ENCODE data around the gene GPHA2.
A peak's percentile ranks its signal among the peaks of the same experiment; 100 is the strongest.

GPHA2 gene

DNA sequence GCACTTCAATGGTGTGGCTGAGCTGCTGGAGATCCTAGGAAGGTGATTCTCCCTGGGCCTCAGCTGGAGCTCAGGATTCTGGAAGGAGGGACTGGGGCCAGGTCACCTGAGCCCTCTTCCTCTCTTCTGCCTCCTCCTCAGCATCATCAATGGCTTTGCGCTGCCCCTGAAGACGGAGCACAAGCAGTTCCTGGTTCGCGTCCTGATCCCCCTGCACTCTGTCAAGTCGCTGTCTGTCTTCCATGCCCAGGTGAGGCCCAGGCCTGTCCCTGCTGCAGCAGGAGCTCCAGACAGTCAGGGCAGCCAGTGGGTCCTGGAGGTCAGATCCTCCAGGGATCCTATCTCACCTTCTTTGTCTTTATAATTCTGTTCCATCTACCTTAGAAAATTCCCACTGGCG is 5.4 kb downstream of the GPHA2 start:
- DNase-seq (ENCODE audit: low read depth), result no peak
- TF ChIP-seq, protein P1, sequence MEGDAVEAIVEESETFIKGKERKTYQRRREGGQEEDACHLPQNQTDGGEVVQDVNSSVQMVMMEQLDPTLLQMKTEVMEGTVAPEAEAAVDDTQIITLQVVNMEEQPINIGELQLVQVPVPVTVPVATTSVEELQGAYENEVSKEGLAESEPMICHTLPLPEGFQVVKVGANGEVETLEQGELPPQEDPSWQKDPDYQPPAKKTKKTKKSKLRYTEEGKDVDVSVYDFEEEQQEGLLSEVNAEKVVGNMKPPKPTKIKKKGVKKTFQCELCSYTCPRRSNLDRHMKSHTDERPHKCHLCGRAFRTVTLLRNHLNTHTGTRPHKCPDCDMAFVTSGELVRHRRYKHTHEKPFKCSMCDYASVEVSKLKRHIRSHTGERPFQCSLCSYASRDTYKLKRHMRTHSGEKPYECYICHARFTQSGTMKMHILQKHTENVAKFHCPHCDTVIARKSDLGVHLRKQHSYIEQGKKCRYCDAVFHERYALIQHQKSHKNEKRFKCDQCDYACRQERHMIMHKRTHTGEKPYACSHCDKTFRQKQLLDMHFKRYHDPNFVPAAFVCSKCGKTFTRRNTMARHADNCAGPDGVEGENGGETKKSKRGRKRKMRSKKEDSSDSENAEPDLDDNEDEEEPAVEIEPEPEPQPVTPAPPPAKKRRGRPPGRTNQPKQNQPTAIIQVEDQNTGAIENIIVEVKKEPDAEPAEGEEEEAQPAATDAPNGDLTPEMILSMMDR (IDR thresholded peaks at IDR 0.05; ENCODE audit: low read length, missing control alignments), result no peak
- no peak overlapping the region for H3K4me3 ChIP-seq (replicated peaks; ENCODE audit: low read depth, low read length)

DNA sequence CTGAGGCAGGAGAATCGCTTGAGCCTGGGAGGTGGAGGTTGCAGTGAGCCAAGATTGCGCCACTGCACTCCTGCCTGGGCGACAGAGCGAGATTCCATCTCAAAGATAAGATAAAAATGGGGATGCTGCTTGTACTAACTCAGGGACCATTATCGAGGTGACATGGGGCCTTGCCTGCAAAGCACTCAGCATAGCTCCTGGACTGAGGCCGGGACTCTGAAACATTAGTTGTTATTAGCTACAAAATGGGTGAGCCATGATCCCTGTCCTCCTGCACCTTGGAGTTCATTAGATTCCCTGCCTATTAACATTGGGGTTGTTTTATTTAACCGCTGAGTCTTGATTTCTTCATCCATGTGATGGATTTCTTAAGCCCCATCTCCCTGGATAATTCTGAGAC is 6.1 kb downstream of the GPHA2 start:
- DNase-seq (ENCODE audit: low read depth), result no peak
- H3K4me3 ChIP-seq (replicated peaks; ENCODE audit: low read depth, low read length), result no peak overlapping the region
- TF ChIP-seq, protein P1 (IDR thresholded peaks at IDR 0.05; ENCODE audit: low read length, missing control alignments), result no peak

DNA sequence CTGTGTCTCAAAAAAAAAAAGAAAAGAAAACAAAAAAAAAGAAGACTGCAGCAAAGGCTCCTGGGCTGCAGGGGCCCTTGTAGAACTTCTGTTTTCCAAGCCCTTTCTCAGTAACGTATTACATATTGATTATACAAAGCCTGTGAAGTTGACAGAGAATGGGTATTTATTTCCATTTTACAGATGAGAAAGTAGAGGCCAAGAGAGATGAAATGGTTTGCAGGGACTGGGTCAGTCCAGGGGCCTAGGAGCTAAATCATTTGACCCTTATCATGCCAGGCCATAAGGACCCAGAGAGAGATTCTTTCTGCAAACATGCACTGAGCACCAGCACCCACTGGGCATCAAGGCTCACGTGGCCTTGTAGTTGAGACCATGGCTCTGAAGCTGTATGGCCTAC is 6.7 kb downstream of the GPHA2 start:
- H3K4me3 ChIP-seq (replicated peaks; ENCODE audit: low read depth, low read length), result no peak overlapping the region
- TF ChIP-seq, protein P1 (IDR thresholded peaks at IDR 0.05; ENCODE audit: low read length, missing control alignments), result no peak
- DNase-seq (ENCODE audit: low read depth), result no peak

DNA sequence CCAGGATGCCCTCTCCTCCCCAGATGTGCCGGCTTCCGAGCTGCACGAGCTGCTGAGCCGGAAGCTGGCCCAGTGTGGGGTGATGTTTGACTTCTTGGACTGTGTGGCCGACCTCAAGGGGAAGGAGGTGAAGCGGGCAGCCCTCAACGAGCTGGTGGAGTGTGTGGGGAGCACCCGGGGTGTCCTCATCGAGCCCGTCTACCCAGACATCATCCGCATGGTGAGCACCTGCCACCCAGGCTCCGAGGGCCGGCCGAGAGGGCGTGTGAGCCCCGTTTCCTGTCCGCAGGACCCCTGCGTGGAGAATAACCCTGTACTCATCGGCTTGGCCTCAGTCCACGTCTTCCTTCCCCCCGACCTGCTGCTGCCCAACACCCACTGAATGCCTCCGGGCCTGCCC is 9.0 kb downstream of the GPHA2 start:
- TF ChIP-seq, protein P1 (IDR thresholded peaks at IDR 0.05; ENCODE audit: low read length, missing control alignments), result no peak
- no peak for DNase-seq (ENCODE audit: low read depth)
- no peak overlapping the region for H3K4me3 ChIP-seq (replicated peaks; ENCODE audit: low read depth, low read length)

DNA sequence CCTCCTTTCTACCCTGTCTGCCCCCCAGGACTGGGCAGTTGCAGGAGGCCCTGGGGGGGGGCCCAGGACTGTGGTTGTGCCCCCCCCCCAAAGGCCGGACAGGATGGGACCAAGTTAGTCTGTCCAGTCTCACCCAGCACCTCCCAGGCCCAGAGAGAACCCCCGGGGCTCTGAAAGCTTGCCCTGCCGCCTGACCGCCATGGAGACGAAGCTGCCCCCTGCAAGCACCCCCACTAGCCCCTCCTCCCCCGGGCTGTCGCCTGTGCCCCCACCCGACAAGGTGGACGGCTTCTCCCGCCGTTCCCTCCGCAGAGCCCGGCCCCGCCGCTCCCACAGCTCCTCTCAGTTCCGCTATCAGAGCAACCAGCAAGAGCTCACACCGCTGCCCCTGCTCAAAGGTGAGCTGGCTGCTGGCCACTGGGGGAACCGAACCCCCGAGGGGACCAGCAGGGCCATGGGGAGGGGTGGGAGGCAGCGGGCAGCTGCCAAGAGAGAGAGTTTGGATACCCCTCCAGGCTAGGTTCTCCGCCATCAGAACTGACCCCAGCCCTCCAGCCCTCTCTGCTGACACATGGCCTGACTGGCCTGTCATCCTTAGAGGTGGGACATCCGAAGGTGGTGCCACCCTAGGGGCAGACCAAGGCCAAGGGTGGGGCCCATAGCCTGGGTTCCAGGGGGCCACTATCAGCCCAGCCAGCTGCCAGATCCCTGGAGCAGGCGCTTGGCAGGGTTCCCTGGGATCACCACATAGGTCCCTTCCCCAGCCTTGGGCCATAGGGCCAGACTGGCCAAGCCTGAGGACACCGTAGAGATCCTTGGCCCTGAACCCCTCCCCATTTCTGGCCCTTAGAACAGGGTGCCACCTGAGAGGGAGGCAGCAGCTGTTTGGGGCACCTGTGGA is 9.9 kb downstream of the GPHA2 start:
- TF ChIP-seq, protein P1 (IDR thresholded peaks at IDR 0.05; ENCODE audit: low read length, missing control alignments), result no peak
- DNase-seq (ENCODE audit: low read depth), result no peak
- H3K4me3 ChIP-seq (replicated peaks; ENCODE audit: low read depth, low read length), result peak overlapping the region; percentile 87

DNA sequence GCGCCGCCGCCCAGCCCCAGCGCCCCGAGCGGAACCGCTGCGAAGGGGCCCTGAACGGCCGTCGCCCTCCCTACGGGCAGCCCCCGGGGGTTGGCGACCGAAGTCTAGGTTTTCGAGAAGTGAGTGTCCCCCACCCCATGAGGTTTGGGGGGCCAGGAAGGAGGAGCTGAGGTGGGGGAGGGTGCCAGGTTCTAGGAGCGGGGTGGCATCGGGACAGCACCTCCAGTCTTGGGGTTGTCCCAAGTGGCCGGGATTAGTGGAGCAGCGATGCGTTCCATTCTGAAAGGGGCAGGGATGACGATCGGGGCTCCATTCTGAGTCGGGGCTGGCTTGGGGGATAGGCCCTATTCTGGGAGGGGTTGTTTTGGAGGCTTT is 10.8 kb downstream of the GPHA2 start:
- TF ChIP-seq, protein P1 (IDR thresholded peaks at IDR 0.05; ENCODE audit: low read length, missing control alignments), result no peak
- H3K4me3 ChIP-seq (replicated peaks; ENCODE audit: low read depth, low read length), result peak overlapping the region; percentile 87
- no peak for DNase-seq (ENCODE audit: low read depth)

Measured in fibroblast of pulmonary artery (primary cell).